OCI-M2 (cell line): Measurements from ENCODE around the gene THAP12.
A peak's percentile ranks its signal among the peaks of the same experiment; 100 is the strongest.
"Not testable (repeated sequence)": the region's sequence is repeated elsewhere in the genome, so short reads cannot be mapped to it uniquely, and the experiment has no call there.

ENCODE experiments used
- DNase-seq: peaks from one replicate; lab custom pipeline; 2025; ENCODE audit not compliant: unreplicated experiment; lab: John Stamatoyannopoulos, UW

The THAP12 gene, protein sequence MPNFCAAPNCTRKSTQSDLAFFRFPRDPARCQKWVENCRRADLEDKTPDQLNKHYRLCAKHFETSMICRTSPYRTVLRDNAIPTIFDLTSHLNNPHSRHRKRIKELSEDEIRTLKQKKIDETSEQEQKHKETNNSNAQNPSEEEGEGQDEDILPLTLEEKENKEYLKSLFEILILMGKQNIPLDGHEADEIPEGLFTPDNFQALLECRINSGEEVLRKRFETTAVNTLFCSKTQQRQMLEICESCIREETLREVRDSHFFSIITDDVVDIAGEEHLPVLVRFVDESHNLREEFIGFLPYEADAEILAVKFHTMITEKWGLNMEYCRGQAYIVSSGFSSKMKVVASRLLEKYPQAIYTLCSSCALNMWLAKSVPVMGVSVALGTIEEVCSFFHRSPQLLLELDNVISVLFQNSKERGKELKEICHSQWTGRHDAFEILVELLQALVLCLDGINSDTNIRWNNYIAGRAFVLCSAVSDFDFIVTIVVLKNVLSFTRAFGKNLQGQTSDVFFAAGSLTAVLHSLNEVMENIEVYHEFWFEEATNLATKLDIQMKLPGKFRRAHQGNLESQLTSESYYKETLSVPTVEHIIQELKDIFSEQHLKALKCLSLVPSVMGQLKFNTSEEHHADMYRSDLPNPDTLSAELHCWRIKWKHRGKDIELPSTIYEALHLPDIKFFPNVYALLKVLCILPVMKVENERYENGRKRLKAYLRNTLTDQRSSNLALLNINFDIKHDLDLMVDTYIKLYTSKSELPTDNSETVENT

GRCh38 chr11:76380977-76381719 is at the start of gene THAP12, which contains the start of gene GVQW3:
TSS of gene THAP12 (minus strand) at chr11:76381132. CDS start at chr11:76380836, 296 bp downstream.
TSS of gene GVQW3 (plus strand) at chr11:76381323. CDS start at chr11:76381829, 506 bp downstream.
- DNase-seq, result peak; percentile 72

DNA sequence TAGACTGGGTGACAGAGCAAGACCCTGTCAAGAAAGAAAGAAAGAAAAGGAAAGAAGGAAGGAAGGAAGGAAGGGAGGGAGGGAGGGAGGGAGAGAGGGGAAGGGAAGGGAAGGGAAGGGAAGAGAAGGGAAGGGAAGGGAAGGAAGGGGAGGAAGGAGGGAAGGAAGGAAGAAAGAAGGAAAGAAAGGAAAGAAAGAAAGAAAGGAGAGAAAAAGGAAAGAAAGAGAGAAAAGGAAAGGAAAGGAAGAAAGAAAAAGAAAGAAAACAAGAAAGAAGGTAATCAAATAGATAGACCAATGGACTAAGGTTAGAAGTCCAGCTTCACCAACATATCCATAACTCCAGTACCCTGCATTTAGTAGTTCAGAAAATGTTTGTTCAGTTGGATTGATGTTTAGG is 45.7 kb upstream of the THAP12 start:
- DNase-seq, result no peak

- DNase-seq, result no peak
Observed at GRCh38 chr11:76424891-76425290, 44.0 kb upstream of the THAP12 start.

DNA sequence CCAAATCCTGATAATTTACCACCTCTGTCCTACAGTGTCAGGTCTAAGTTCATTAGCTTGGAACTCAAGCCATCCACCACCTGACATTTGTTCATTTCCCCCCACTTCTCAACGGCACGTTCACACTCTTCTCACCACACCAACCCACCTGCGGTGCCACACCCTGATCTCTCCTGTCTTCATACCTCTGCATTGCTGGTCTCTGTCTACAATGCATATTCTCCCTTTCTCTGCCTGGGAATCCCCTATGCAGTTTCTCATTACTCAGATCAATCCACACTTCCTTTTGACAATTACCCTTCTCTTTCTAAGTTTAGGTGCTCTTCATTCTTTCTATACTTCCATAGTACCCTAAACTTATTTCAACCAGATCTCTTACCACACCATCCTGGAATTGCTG is 43.4 kb upstream of the THAP12 start:
- no peak for DNase-seq

GRCh38 chr11:76419896-76420295 is 39.0 kb upstream of the THAP12 start:
- DNase-seq, result no peak

DNA sequence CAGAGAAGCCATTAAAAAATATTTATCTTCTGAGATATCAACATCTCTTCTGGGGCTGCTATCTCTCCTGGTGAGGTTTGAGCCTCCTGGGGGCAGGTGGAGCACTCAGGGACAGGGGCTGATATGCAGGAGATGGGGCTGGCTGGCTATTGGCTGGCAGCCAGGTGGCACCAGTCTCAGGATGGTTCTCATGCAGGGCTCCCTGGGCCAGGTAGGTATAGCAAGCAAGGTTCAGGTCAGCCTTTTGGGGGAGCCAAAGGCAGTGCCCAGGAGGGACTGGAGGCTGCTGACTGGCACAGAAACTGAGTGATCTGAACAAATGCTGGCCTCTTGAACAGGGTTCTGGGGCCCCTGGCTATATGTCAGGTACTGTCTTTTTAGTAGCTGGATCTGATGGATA is 34.1 kb upstream of the THAP12 start:
- DNase-seq, result no peak

DNA sequence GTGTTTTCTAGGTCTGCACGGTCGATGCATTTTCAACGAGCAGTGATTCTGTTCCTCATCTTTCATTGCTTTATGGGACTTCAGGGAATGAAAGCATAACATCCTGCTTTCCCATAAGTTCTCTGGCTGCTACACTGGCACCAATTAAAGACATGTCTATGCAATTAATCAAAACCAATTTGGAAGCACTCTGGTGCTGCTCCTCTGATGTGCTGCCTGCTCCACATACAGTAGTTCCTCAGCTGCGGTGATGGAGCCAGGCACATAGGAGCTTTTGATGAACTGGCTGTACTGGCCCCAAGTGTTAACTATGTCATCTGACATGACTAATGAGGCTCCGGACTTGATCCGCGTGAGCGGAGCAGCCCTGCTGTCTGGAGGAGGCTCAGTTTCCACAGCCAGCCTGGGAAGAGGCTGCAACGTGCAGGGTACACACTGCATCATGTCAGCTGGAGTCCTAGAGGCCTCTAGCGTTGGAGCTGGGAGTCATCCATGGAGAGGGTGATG is 30.0 kb upstream of the THAP12 start:
- no peak for DNase-seq

DNA sequence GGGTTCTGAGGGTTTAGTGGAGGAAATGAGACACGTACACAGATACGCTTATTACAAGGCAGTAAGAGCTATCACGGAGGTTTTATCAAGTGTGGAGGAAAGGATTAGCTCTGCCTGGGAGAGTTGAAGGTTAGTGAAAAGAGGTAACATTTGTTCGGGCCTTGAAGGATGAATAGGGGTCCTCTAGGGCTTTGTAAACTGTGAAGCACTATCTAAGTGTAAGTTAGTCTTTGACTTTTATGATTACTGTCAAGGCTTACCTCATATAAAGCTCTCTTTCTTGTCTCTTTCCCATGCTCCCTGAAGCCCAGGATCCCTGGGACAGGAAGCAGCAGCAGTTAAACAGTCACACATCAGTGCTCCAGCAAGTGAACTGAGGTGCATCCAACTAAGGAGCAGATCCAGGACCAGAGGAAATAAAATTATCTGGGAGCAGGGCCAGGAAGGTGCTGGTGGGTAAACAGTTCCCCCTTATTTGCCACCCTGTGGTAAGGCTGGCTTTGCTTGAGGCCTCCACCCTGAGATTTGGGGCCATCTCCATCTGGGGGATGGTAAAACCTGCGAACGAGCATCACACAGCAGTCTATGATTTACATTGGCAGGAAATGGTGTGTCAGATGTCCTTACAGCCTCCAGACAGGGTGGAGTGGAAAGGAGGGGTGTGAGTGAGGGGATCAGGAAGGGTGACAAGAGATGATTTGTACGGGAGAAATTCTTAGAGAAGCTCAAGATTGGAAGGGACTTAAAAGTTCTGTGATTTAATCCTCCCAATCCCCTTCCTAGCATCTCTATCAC is 27.4 kb upstream of the THAP12 start:
- DNase-seq, result no peak

GRCh38 chr11:76406359-76406758 is 25.4 kb upstream of the THAP12 start:
- DNase-seq, result no peak

DNA sequence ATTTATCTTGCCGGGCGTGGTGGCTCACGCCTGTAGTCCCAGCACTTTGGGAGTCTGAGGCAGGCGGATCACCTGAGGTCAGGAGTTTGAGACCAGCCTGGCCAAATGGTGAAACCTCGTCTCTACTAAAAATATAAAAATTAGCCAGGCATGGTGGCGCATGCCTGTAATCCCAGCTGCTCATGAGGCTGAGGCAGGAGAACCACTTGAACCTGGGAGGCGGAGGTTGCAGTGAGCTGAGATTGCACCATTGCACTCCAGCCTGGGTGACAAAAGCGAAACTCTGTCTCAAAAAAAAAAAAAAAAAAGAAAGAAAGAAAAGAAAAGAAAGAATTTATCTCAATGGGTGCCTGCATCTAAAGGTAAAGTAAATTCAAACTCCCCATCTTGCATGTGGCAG is 20.6 kb upstream of the THAP12 start:
- DNase-seq, result not testable (repeated sequence)

- DNase-seq, result no peak
Observed at GRCh38 chr11:76400967-76401366, 20.0 kb upstream of the THAP12 start.

DNA sequence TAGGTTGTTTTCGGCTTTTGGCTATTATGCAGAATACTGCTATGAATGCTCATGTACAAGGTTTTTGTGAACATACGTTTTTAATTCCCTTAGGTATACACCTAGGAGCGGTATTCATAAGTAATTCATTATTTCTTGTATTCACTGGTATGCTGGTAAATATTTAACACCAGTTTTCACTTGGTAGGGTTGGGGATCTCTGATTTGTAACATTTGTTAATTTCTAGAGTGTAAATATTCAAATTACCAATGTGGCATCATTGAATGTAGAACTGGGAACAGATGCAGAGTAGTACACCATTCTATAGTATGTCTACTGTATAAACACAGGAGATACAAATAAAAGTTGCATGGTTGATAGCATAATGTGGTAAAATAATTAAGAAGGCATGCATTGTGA is 16.5 kb upstream of the THAP12 start:
- DNase-seq, result no peak

DNA sequence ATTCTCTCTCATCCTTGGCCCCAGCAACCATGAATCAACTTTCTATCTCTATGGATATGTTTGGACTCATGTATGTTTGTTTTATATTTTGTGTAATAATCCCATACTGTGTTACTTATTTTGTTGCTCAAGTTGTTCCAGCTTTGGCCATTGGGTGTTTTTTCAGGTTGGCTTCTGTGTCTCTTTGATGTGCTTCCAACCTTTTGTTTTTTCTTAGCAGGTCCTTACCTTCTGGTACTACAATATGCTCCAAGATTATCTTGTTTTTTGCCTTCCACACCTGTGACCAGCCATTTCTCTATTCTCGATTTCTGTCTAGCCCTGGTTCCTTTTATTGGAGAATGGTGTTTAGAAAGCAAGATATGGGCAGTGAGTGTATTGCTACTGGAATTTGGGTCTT is 14.4 kb upstream of the THAP12 start:
- no peak for DNase-seq

DNA sequence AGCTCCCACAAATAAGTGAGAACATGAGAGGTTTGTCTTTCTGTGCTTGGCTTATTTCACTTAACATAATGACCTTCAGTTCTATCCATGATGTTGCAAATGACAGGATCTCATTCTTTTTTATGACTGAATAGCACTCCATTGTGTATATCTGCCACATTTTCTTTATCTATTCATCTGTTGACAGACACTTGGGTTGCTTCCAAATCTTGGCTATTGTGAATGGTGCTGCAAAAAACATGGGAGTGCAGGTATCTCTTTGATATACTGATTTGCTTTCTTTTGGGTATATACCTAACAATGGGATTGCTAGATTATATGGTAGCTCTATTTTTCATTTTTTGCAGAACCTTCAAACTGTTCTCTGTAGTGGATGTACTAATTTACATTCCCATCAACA is 13.5 kb upstream of the THAP12 start:
- DNase-seq, result no peak

DNA sequence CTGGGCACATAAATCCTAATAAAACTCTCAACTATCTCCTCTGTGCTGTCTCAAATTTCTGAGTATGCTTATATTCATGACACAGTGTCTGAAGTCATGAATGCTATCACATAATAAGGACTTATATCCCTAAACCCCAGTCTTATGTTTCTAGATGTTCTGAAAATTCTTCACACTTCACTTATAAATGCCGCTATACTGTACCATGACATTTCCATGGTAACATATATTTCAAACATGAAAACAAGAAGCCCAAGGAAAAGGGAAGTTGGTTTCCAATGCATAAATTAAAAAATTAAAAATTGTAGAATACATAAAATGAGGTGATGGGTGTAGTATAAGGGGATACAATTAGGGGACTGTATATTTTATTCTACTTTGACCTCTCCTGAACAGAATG is 11.9 kb upstream of the THAP12 start:
- no peak for DNase-seq

- no peak for DNase-seq
Observed at GRCh38 chr11:76391811-76392475, 11.0 kb upstream of the THAP12 start.

- no peak for DNase-seq
Observed at GRCh38 chr11:76391021-76391420, 10.1 kb upstream of the THAP12 start.

GRCh38 chr11:76388408-76388807 is 7.5 kb upstream of the THAP12 start:
- DNase-seq, result no peak

DNA sequence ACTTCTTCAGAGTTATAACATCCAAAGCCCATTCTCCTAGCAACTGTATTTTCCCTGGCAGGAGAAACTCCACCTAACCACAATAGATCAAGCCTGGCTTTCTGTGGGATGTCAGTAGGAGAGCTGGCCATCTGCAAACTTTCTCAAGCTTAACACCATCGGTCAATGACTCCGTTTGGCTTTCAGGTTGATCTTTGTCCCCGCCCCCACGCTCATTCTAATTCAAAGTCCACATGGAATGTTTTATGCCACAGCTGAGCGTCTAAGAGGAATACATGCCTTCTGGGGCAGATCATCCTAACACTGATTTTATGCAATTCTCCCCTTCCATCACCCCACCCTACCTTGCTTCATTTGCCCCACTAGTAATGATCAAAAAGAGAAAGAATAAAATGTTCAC is 5.0 kb upstream of the THAP12 start:
- DNase-seq, result no peak

DNA sequence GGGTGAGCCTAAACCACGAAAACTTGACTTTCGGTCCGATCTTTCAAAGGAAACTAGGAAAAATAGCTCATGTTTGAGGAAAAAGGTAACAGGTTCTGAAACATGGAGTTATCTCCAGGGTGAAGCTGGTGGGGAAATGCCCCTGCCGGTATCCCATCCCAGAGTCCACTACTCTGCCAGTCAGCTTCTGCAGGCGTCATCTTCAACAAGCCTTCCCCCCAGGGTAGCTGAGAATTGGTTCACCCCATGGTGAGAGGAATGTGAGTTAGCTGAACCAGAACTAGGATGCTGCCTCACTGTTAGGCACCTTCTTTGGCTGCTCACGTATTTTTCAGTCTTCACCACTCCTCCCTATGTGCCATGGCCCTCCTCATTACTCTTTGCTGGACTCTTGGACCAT is 1.3 kb upstream of the THAP12 start:
- no peak for DNase-seq
